KBM-7 (cell line): Measurements from ENCODE around the gene PET117.
"Not testable (repeated sequence)": the region's sequence is repeated elsewhere in the genome, so short reads cannot be mapped to it uniquely, and the experiment has no call there.

ENCODE experiments used
- DNase-seq: peaks from one replicate; pipeline ENCODE4 v3.0.0-alpha.2; 2015
- in situ Hi-C: fragments of 300-500 bp; cut with MboI; formaldehyde crosslinking; loops from 2 replicates; pipeline ENCODE4 v1.14.3; 2020; ENCODE audit warnings: low sequenced_read_pairs, low pct_unique_long_range_greater_than_20kb, mixed read lengths

The PET117 gene

DNA sequence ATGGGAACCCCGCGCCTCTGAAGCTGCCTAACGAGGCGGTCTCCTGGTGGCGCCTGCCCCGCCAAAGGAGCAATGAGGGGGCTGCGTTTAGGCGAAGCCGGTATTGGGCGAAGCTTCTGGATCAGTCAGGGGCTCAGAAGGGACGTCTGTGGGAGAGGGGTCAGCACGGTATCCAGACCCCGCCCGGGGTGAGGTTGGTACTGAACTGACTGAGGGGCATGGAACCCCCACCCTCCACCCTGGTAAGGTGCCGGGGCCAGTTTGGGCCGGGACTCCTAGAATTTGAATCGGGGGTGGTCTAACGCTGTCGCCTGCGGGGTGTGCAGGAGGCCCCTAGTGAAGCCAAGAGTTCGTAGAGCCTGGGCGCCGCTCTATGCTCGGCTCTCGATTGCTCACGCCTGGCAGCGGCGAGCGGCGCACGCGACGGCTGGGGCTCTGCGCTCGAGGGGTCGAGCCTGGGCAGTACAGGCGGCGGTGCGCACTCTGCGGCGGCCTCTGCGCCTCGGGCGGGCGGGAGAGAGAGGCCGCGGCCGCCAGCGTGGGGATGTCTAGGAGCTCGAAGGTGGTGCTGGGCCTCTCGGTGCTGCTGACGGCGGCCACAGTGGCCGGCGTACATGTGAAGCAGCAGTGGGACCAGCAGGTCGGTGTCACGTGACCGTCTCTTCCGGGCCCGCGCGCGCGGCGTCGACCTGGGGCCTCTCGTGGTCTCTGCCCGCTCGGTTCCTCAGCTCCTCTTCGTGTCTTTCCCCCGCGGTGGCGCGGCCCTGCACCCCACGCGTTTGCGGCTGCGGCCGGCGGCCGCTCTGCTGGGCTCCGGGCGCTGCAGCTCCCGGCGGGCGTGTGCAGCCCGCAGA, at the start of gene PET117, which contains the start of gene KAT14:
Gene PET117 (plus strand): TSS at position 452 of the 854 bp plus-strand sequence. CDS start 93 bp downstream, at position 545.
Gene KAT14 (plus strand): TSS at position 452 of the 854 bp plus-strand sequence. CDS start 4,798 bp downstream, outside the sequence.
- DNase-seq: peak; percentile 94
- in situ Hi-C loops: no loop called here

GRCh38 chr20:18088298-18088697, 49.4 kb upstream of the PET117 start:
- DNase-seq, in situ Hi-C loops: not testable (repeated sequence)

DNA sequence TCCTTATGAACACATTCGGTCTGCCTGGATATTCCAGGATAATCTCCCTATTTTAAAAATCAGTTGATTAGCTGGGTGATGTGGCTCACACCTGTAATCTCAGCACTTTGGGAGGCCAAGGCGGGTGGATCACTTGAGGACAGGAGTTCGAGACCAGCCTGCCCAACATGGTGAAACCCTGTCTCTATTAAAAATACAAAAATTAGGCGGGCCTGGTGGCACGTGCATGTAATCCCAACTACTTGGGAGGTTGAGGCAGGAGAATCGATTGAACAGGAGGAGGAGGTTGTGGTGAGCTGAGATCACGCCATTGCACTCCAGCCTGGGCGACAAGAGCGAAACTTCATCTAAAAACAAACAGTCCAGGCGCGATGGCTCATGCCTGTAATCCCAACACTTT, 48.8 kb upstream of the PET117 start:
- in situ Hi-C loops, DNase-seq: not testable (repeated sequence)

DNA sequence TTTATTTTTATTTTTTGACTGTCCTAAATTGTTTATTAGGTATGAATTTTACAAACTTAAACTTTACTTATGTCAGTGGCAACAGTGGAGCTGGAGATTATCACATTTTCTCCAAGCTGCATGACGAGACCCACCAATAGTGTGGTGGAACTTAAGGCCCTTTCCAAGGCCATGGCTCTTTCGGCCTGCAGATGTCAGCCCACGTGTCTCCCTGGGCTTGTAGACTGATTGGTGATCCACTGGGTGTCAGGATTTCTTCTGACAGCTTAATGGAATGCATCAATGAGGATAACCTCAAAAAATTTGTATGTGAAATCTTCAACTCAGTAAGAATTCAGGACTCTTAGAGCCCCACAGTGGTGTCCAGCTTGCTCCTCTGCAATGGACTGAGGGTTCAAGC, 47.6 kb upstream of the PET117 start:
- in situ Hi-C loops: no loop called here

DNA sequence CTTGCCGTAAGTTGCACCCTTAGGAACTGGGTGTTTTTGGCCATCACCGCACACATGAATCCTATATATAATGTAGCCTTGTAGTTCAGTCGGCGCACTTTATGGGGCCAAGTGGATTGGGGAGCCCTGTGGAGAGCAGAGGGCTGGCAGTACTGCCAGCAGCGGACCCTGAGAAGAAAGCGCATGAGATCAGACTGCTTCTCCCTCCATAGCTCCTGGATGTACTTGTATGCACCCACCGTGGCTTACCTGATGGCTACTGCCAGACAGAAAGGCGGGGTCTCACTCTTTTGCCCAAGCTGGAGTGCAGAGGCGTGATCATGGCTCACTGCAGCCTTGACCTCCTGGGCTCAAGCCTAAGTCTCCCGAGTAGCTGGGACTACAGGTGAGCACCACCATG, 47.2 kb upstream of the PET117 start:
- in situ Hi-C loops: no loop called here
- DNase-seq: no peak

More for the DNA sequence above, 47.6 kb upstream of the PET117 start:
- DNase-seq: no peak

DNA sequence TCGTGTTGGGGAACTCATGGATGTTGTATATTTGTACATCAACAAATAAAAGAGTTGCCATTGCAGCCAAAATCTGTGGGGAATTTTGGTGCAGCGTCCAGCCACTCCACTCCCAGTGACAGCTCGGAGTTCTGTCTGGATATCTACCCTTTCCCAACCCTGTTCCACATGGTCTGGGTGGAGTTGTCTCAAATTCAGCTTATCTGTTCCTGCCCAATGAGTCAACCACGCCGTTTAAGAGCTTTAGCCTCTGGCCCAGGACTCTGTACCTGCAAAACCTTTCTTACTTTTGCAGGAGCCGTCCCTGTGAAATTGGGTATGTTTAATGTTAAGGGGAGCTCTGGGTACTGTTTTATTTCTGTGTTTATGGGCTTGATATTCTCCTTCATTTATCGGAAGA, 46.0 kb upstream of the PET117 start:
- no peak for DNase-seq
- in situ Hi-C loops: no loop called here

DNA sequence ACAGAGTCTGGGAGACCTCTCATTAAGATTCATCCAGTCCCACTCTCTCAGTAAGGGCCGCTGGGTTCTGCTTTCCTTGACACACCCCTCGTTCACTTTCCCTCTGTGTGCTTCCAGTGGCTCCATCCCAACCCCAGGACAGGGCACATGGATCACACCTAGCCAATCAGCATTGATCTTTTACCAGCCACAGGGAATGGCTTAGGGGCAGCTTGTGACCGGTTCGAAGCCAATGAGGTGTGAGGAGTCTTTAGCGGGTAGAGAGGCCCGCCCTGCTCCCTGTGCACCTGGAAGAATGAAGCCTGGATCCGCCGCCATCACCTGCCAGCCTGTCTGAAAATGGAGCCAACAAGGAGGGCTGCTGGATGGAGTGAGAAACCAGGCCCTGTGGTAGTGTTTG, 44.8 kb upstream of the PET117 start:
- DNase-seq: no peak
- in situ Hi-C loops: no loop called here

GRCh38 chr20:18093388-18093787, 44.3 kb upstream of the PET117 start:
- in situ Hi-C loops: no loop called here
- DNase-seq: no peak

- no peak for DNase-seq
- in situ Hi-C loops: no loop called here
Measured at GRCh38 chr20:18094191-18094590, 43.5 kb upstream of the PET117 start.

DNA sequence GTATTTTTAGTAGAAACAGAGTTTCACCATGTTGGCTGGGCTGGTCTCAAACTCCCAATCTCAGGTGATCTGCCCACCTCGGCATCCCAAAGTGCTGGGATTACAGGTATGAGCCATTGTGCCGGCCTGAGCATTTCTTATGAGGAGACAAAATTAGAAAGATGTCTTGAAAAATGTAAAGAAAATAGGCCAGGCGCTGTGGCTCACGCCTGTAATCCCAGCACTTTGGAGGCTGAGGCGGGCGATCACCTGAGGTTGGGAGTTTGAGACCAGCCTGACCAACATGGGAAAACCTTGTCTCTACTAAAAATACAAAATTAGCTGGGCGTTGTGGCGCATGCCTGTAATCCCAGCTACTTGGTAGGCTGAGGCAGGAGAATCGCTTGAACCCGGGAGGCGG, 37.1 kb upstream of the PET117 start:
- DNase-seq, in situ Hi-C loops: not testable (repeated sequence)

GRCh38 chr20:18101125-18101810, 36.4 kb upstream of the PET117 start:
- in situ Hi-C loops: no loop called here
- no peak for DNase-seq

DNA sequence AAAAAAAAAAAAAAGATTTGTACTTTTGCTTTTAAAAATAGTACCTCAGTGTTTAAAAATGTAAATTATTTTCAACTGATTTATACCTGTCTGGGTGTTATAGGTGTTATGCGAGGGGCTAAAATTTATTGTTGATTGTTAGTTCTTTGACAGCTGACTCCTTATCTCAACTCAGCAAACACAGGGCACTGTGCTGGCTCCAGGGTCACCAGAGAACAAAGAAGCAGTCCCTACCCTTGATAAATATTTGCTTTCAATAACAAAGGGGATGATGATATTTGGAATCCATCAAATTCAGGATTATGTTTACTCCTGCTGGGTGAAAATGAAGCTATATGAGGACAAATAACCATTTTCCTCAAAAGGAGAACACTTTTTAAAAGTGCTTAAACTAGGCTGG, 34.2 kb upstream of the PET117 start:
- in situ Hi-C loops: no loop called here
- DNase-seq: no peak

GRCh38 chr20:18108326-18108725, 29.3 kb upstream of the PET117 start:
- in situ Hi-C loops: no loop called here

DNA sequence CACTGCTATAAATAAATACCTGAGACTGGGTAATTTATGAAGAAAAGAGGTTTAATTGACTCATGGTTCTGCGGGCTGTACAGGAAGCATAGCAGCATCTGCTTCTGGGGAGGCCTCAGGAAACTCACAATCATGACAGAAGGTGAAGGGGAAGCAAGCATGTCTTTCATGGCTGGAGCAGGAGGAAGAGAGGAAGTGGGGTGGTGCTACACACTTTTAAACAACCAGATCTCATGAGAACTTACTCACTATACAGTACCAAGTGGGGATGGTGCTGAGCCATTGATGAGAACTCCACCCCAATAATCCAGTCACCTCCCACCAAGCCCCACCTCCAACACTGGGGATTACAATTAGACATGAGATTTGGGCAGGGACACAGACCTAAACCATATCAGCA, 9.1 kb upstream of the PET117 start:
- in situ Hi-C loops: not testable (repeated sequence)
- peak; percentile 65 for DNase-seq

More at GRCh38 chr20:18108326-18108725, 29.3 kb upstream of the PET117 start:
- DNase-seq: no peak

GRCh38 chr20:18132663-18133062, 5.0 kb upstream of the PET117 start:
- DNase-seq: no peak
- in situ Hi-C loops: no loop called here

GRCh38 chr20:18133962-18134361, 3.7 kb upstream of the PET117 start:
- no peak for DNase-seq
- in situ Hi-C loops: no loop called here

GRCh38 chr20:18138266-18138582, 561 bp downstream of the PET117 start:
- DNase-seq: no peak
- in situ Hi-C loops: no loop called here

- peak; percentile 12 for DNase-seq
- in situ Hi-C loops: no loop called here
Measured at GRCh38 chr20:18138639-18139583, 1.2 kb downstream of the PET117 start.

DNA sequence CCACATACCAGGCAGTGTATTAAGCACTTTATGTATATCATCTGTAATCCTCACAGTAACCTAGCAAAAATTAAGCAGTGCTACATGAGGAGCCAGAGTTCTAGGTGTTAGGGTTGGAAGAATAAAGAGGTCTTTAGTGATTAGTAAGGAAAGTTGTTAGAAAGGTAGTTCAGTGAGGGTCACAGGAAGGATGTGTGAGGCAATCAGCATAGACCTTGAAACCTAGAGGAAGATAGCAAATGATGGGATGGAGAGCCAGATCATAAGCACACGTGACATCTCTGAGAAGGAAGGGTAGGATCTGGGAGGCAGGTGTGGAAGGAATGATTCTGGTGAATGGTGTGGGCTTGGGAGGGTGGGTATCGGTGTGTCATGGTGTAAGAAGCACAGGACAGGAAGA, 2.2 kb downstream of the PET117 start:
- in situ Hi-C loops: no loop called here
- DNase-seq: no peak
